HEK293T (cell line): ENCODE measurements around the gene KRTAP4-11.

Experiments
- FOXA1 ChIP-seq: fragments of 450-650 bp; IDR thresholded peaks from 2 replicates; pipeline ENCODE4 v1.6.1; 2016; ENCODE audit warnings: mild to moderate bottlenecking
- FOXK2 ChIP-seq: fragments of 450-650 bp; IDR thresholded peaks from 2 replicates; pipeline ENCODE4 v1.6.1; 2016; ENCODE audit warnings: mild to moderate bottlenecking
- HDGF ChIP-seq: fragments of 450-650 bp; IDR thresholded peaks from 2 replicates; pipeline ENCODE4 v1.6.1; 2017; ENCODE audit warnings: antibody characterized with exemption, borderline replicate concordance
- L3MBTL2 ChIP-seq: fragments of 450-650 bp; conservative IDR thresholded peaks from 2 replicates; pipeline ENCODE4 v1.6.1; 2016; ENCODE audit warnings: mild to moderate bottlenecking
- PKNOX1 ChIP-seq: fragments of 450-650 bp; IDR thresholded peaks from 2 replicates; pipeline ENCODE4 v1.6.1; 2016
- SP1 ChIP-seq: fragments of 450-650 bp; IDR thresholded peaks from 2 replicates; pipeline ENCODE4 v1.6.1; 2017

GRCh38 chr17:41140360-41141131, 22.4 kb upstream of the KRTAP4-11 start, which contains the start of gene KRTAP4-6:
- no peak for TF ChIP-seq FOXK2
- no peak for TF ChIP-seq SP1
- no peak for TF ChIP-seq FOXA1
- TF ChIP-seq L3MBTL2: no peak
- no peak for TF ChIP-seq PKNOX1
- TF ChIP-seq HDGF: no peak
